Kasumi-1 (cell line): ENCODE results near the gene TYRO3.
A peak's percentile ranks its signal among the peaks of the same experiment; 100 is the strongest.
"Not testable (repeated sequence)": the region's sequence is repeated elsewhere in the genome, so short reads cannot be mapped to it uniquely, and the experiment has no call there.

ENCODE experiments used
- DNase-seq, 2 experiments: peaks; one replicate each; lab custom pipeline; 2025; lab: John Stamatoyannopoulos, UW

Gene TYRO3

GRCh38 chr15:41554343-41554742 is 4.7 kb upstream of the TYRO3 start:
- DNase-seq, result no peak

GRCh38 chr15:41554915-41555314 is 4.1 kb upstream of the TYRO3 start:
- no peak for DNase-seq

GRCh38 chr15:41556677-41557076 is 2.3 kb upstream of the TYRO3 start:
- DNase-seq, result no peak

- peak; percentile 38 to 45 for DNase-seq
Measured at GRCh38 chr15:41557673-41558399, 1.2 kb upstream of the TYRO3 start.

- DNase-seq, result no peak
Measured at GRCh38 chr15:41559239-41559782, 299 bp downstream of the TYRO3 start.

GRCh38 chr15:41560572-41560874 is 1.5 kb downstream of the TYRO3 start:
- no peak for DNase-seq

- no peak for DNase-seq
Measured at GRCh38 chr15:41561104-41561776, 2.2 kb downstream of the TYRO3 start.

GRCh38 chr15:41561777-41562145 is 2.7 kb downstream of the TYRO3 start:
- DNase-seq, result no peak

- DNase-seq, result no peak
Measured at GRCh38 chr15:41562244-41562643, 3.2 kb downstream of the TYRO3 start.

GRCh38 chr15:41562784-41563198 is 3.8 kb downstream of the TYRO3 start:
- DNase-seq, result no peak

GRCh38 chr15:41564286-41564959 is 5.4 kb downstream of the TYRO3 start:
- DNase-seq, result no peak

- DNase-seq, result no peak
Measured at GRCh38 chr15:41564960-41565502, 6.0 kb downstream of the TYRO3 start.

- DNase-seq, result no peak
Measured at GRCh38 chr15:41565702-41566101, 6.7 kb downstream of the TYRO3 start.

- no peak for DNase-seq
Measured at GRCh38 chr15:41566121-41566885, 7.3 kb downstream of the TYRO3 start.

- DNase-seq, result no peak
Measured at GRCh38 chr15:41567261-41567660, 8.2 kb downstream of the TYRO3 start.

- no peak for DNase-seq
Measured at GRCh38 chr15:41567862-41568261, 8.8 kb downstream of the TYRO3 start.

GRCh38 chr15:41568350-41569017 is 9.5 kb downstream of the TYRO3 start:
- no peak for DNase-seq

- DNase-seq, result not testable (repeated sequence)
Measured at GRCh38 chr15:41569232-41569631, 10.2 kb downstream of the TYRO3 start.

- no peak for DNase-seq
Measured at GRCh38 chr15:41570764-41571163, 11.8 kb downstream of the TYRO3 start.

GRCh38 chr15:41571948-41572347 is 12.9 kb downstream of the TYRO3 start:
- no peak for DNase-seq

GRCh38 chr15:41572866-41573265 is 13.9 kb downstream of the TYRO3 start:
- DNase-seq, result no peak
